Measurements from ENCODE around the gene ADCK1. TPM values are rescaled to one million over a fixed set of nuclear protein-coding genes. Genes with fewer than 3 reads are reported as not detected.

The ADCK1 gene
- polyA plus RNA-seq, 3 donors = 3.7 to 33.0 (median 5.4) TPM

DNA sequence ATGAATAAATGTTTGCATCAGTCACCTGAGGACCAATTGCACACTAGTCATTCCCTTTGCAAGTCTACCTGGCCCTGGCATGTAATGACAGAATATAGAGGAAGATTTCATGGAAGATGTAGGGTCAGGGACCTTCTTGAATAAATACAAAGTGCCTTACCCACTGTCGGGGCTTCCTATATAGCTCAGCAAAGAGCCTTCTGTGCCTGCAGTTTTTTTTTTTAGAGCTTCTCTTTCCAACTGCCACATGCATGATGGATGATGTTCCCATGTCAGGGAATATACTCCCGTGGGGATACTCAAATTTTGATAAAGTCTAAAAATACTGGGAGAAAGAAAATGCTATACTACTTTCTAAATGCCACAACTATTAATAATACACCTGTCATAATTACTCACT is 176.7 kb downstream of the ADCK1 start:
- Histone ChIP-seq H3K27me3 (ENCODE audit: control insufficient read depth in 2 of 2, insufficient read depth in 2 of 2, low read length in 2 of 2) (peaks cover 0 to 23% of the 10 kb centered on the region in 2 donors), H3K4me1 (ENCODE audit: control insufficient read depth in 1 of 2, insufficient read depth in 2 of 2, low read length in 2 of 2) (peaks cover 3 to 9% of the 10 kb centered on the region in 2 donors), H3K36me3 (replicated peaks in 1 of 2; ENCODE audit: control insufficient read depth in 1 of 2, insufficient read depth in 2 of 2, low read length in 2 of 2) (no peaks in the 10 kb centered on the region), H4K20me1 (ENCODE audit: insufficient read depth, low read length) (no peaks in the 10 kb centered on the region), H3K4me3 (replicated peaks in 1 of 3; ENCODE audit: low read depth in 2 of 3, low read length in 3 of 3) (no peak overlapping the region), H3K4me2 (replicated peaks; ENCODE audit: extremely low read depth, low read length, poor library complexity, severe bottlenecking) (no peak overlapping the region), H3K9ac (ENCODE audit: insufficient read depth, low read length, poor library complexity, severe bottlenecking) (no peak overlapping the region), H2AFZ (ENCODE audit: insufficient read depth, low read depth, low read length, poor library complexity, severe bottlenecking) (no peak overlapping the region), H3K9me3 (replicated peaks in 1 of 2; ENCODE audit: control insufficient read depth in 1 of 2, insufficient read depth in 1 of 2, low read length in 2 of 2) (peaks cover 0 to 4% of the 10 kb centered on the region in 2 donors), H3K27ac (ENCODE audit: low read depth in 1 of 2, low read length in 2 of 2) (no peak overlapping the region), H3K79me2 (ENCODE audit: insufficient read depth, low read length) (no peaks in the 10 kb centered on the region)
- no peak overlapping the region for H3K4me3 Mint-ChIP-seq
- peaks cover 7% of the 10 kb centered on the region for H3K4me1 Mint-ChIP-seq
- H3K36me3 Mint-ChIP-seq = no peaks in the 10 kb centered on the region
- intact Hi-C loops (cut with micrococcal nuclease) = no loop called here
- no CpG with 5 or more reads among the region's 2 CpGs for WGBS (ENCODE audit: insufficient coverage)
- no peak for DNase-seq
- H3K27me3 Mint-ChIP-seq (ENCODE audit: low read depth in 3 of 3) = peaks cover 22 to 23% (median 23%) of the 10 kb centered on the region in 3 donors
- no peak overlapping the region for H3K27ac Mint-ChIP-seq
- no peaks in the 10 kb centered on the region for H3K9me3 Mint-ChIP-seq
- TF ChIP-seq, protein P1, sequence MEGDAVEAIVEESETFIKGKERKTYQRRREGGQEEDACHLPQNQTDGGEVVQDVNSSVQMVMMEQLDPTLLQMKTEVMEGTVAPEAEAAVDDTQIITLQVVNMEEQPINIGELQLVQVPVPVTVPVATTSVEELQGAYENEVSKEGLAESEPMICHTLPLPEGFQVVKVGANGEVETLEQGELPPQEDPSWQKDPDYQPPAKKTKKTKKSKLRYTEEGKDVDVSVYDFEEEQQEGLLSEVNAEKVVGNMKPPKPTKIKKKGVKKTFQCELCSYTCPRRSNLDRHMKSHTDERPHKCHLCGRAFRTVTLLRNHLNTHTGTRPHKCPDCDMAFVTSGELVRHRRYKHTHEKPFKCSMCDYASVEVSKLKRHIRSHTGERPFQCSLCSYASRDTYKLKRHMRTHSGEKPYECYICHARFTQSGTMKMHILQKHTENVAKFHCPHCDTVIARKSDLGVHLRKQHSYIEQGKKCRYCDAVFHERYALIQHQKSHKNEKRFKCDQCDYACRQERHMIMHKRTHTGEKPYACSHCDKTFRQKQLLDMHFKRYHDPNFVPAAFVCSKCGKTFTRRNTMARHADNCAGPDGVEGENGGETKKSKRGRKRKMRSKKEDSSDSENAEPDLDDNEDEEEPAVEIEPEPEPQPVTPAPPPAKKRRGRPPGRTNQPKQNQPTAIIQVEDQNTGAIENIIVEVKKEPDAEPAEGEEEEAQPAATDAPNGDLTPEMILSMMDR (IDR thresholded peaks at IDR 0.05) = no peak

DNA sequence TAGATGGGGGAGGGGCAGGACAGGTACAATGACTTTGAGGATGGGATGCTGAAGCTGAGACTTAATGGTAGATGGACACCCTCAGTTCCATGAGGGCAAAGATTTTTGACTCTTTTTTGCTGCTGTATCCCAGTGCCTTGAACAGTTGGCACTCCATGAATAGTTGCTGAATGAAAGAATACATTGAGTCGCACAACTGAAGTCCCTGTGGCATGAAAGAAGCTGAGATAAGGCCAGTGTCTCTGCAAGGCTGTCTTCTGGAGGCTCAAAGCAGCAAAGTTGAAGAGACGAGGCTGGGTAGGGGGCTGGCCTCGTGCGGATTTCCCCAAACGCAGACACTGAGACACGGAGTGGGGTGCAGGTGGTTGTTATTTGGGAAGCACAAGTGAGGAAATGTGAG is 179.3 kb downstream of the ADCK1 start:
- Histone ChIP-seq H3K9me3 (replicated peaks in 1 of 2; ENCODE audit: control insufficient read depth in 1 of 2, insufficient read depth in 1 of 2, low read length in 2 of 2) (peaks cover 0 to 4% of the 10 kb centered on the region in 2 donors), H4K20me1 (ENCODE audit: insufficient read depth, low read length) (no peaks in the 10 kb centered on the region), H2AFZ (ENCODE audit: insufficient read depth, low read depth, low read length, poor library complexity, severe bottlenecking) (no peak overlapping the region), H3K27me3 (ENCODE audit: control insufficient read depth in 2 of 2, insufficient read depth in 2 of 2, low read length in 2 of 2) (peaks cover 0 to 24% of the 10 kb centered on the region in 2 donors), H3K9ac (ENCODE audit: insufficient read depth, low read length, poor library complexity, severe bottlenecking) (no peak overlapping the region), H3K4me2 (replicated peaks; ENCODE audit: extremely low read depth, low read length, poor library complexity, severe bottlenecking) (no peak overlapping the region), H3K27ac (ENCODE audit: low read depth in 1 of 2, low read length in 2 of 2) (no peak overlapping the region), H3K79me2 (ENCODE audit: insufficient read depth, low read length) (no peaks in the 10 kb centered on the region), H3K4me1 (ENCODE audit: control insufficient read depth in 1 of 2, insufficient read depth in 2 of 2, low read length in 2 of 2) (peaks cover 3 to 9% of the 10 kb centered on the region in 2 donors), H3K36me3 (replicated peaks in 1 of 2; ENCODE audit: control insufficient read depth in 1 of 2, insufficient read depth in 2 of 2, low read length in 2 of 2) (no peaks in the 10 kb centered on the region), H3K4me3 (replicated peaks in 1 of 3; ENCODE audit: low read depth in 2 of 3, low read length in 3 of 3) (no peak overlapping the region)
- H3K9me3 Mint-ChIP-seq = no peaks in the 10 kb centered on the region
- peaks cover 24 to 26% (median 26%) of the 10 kb centered on the region in 3 donors for H3K27me3 Mint-ChIP-seq (ENCODE audit: low read depth in 3 of 3)
- WGBS (ENCODE audit: insufficient coverage) = 78% methylated on average over 6 of the region's 6 CpGs
- intact Hi-C loops (cut with micrococcal nuclease) = no loop called here
- H3K36me3 Mint-ChIP-seq = no peaks in the 10 kb centered on the region
- TF ChIP-seq, protein P1 (IDR thresholded peaks at IDR 0.05) = no peak
- H3K27ac Mint-ChIP-seq = no peak overlapping the region
- DNase-seq = no peak
- H3K4me3 Mint-ChIP-seq = peak overlapping the region in 1 of 2 donors; percentile 52
- H3K4me1 Mint-ChIP-seq = peaks cover 7% of the 10 kb centered on the region
